IMR-90 (cell line): Measurements from ENCODE around the gene PPP1R10. TPM values are rescaled to one million over a fixed set of nuclear protein-coding genes. Genes with fewer than 3 reads are reported as not detected.

Experiments used
- ATAC-seq: fragments of 200-7000 bp; cut with Tn5 transposase; 2 replicates; pipeline ENCODE4 v1.9.1; 2020; ENCODE audit warnings: low read depth, mild to moderate bottlenecking, moderate library complexity
- BruUV-seq: library from RNA; stranded (reverse); fragments of 400-500 nt; replicated peaks from 2 replicates; lab custom pipeline; 2021; lab: Mats Ljungman, UMichigan
- CTCF ChIA-PET: fragments of 300-600 bp; formaldehyde crosslinking; extraction: SDS; loops from one replicate; lab custom pipeline; 2021; ENCODE audit warnings: antibody characterized with exemption; lab: Yijun Ruan, JAX
- POLR2A ChIA-PET: fragments of 300-600 bp; sonication (Branson Sonifier 250); formaldehyde crosslinking; loops from one replicate; lab custom pipeline; 2022; ENCODE audit warnings: antibody characterized with exemption; ENCODE audit not compliant: unreplicated experiment; lab: Charles Lee
- DNase-seq: peaks from one replicate; pipeline ENCODE4 v3.0.0; 2013
- H2AFZ ChIP-seq: replicated peaks from 2 replicates; pipeline ENCODE3; 2013; ENCODE audit warnings: low read length, mild to moderate bottlenecking; ENCODE audit not compliant: poor library complexity
- H2AK5ac ChIP-seq: 2 replicates; pipeline ENCODE4 v1.6.1; 2013; ENCODE audit warnings: low read depth, low read length, inconsistent platforms
- H2AK9ac ChIP-seq: replicated peaks from 2 replicates; pipeline ENCODE3; 2013; ENCODE audit warnings: mild to moderate bottlenecking, low read depth, low read length, moderate library complexity; ENCODE audit not compliant: poor library complexity
- H2BK120ac ChIP-seq: 2 replicates; pipeline ENCODE4 v1.6.1; 2013; ENCODE audit warnings: low read depth, low read length, inconsistent platforms
- H2BK15ac ChIP-seq: 3 replicates; pipeline ENCODE4 v1.6.1; 2013; ENCODE audit warnings: low read depth, low read length, inconsistent platforms
- H2BK20ac ChIP-seq: 2 replicates; pipeline ENCODE4 v1.6.1; 2013; ENCODE audit warnings: low read depth, mild to moderate bottlenecking, inconsistent platforms, low read length, moderate library complexity
- H2BK5ac ChIP-seq: 2 replicates; pipeline ENCODE4 v1.6.1; 2013; ENCODE audit warnings: mild to moderate bottlenecking, low read depth, low read length, inconsistent platforms; ENCODE audit not compliant: poor library complexity, severe bottlenecking
- H3K14ac ChIP-seq: replicated peaks from 2 replicates; pipeline ENCODE4 v1.6.1; 2013; ENCODE audit warnings: low read depth, low read length, inconsistent platforms
- H3K18ac ChIP-seq: 2 replicates; pipeline ENCODE4 v1.6.1; 2013; ENCODE audit warnings: low read depth, low read length, control low read depth
- H3K23ac ChIP-seq: 2 replicates; pipeline ENCODE4 v1.6.1; 2013; ENCODE audit warnings: low read depth, low read length, inconsistent platforms
- H3K27ac ChIP-seq: 2 replicates; pipeline ENCODE4 v1.5.1; 2013; ENCODE audit warnings: mild to moderate bottlenecking, control low read depth, low read length; ENCODE audit not compliant: insufficient read depth
- H3K27me3 ChIP-seq: 2 replicates; pipeline ENCODE4 v1.6.1; 2013; ENCODE audit warnings: low read length; ENCODE audit not compliant: control insufficient read depth, insufficient read depth
- H3K36me3 ChIP-seq: 2 replicates; pipeline ENCODE4 v1.6.1; 2013; ENCODE audit warnings: low read length, mixed read lengths; ENCODE audit not compliant: control insufficient read depth, insufficient read depth
- H3K4ac ChIP-seq: 2 replicates; pipeline ENCODE4 v1.6.1; 2013; ENCODE audit warnings: low read depth, low read length, inconsistent platforms
- H3K4me1 ChIP-seq: 2 replicates; pipeline ENCODE4 v1.6.1; 2013; ENCODE audit warnings: low read length, mixed read lengths; ENCODE audit not compliant: control insufficient read depth, insufficient read depth
- H3K4me2 ChIP-seq: 2 replicates; pipeline ENCODE4 v1.6.1; 2013; ENCODE audit warnings: low read depth, mild to moderate bottlenecking, control low read depth, low read length, moderate library complexity
- H3K4me3 ChIP-seq: 2 replicates; pipeline ENCODE4 v1.5.1; 2013; ENCODE audit warnings: low read depth, mild to moderate bottlenecking, control low read depth, low read length, moderate library complexity; ENCODE audit not compliant: insufficient read depth
- H3K56ac ChIP-seq: 2 replicates; pipeline ENCODE4 v1.6.1; 2013; ENCODE audit warnings: low read length, inconsistent platforms; ENCODE audit not compliant: insufficient read depth; ENCODE audit errors: extremely low read depth
- H3K79me1 ChIP-seq, 2 experiments: 2 replicates each; pipeline ENCODE4 v1.6.1; 2013; ENCODE audit warnings: low read length in 2 of 2, inconsistent platforms in 1 of 2, low read depth in 1 of 2
- H3K9ac ChIP-seq: 2 replicates; pipeline ENCODE4 v1.6.1; 2013; ENCODE audit warnings: low read depth, low read length, control low read depth
- H3K9me1 ChIP-seq: 2 replicates; pipeline ENCODE4 v1.6.1; 2013; ENCODE audit warnings: low read length, inconsistent platforms; ENCODE audit not compliant: insufficient read depth
- H3K9me3 ChIP-seq: 2 replicates; pipeline ENCODE4 v1.6.1; 2013; ENCODE audit warnings: low read length; ENCODE audit not compliant: control insufficient read depth, insufficient read depth
- H4K20me1 ChIP-seq: 2 replicates; pipeline ENCODE4 v1.6.1; 2013; ENCODE audit warnings: low read length, inconsistent platforms; ENCODE audit not compliant: insufficient read depth
- H4K5ac ChIP-seq: 2 replicates; pipeline ENCODE4 v1.6.1; 2013; ENCODE audit warnings: mild to moderate bottlenecking, low read depth, low read length, control low read depth
- H4K8ac ChIP-seq, 2 experiments: 2 replicates each; pipeline ENCODE4 v1.6.1; 2013; ENCODE audit warnings: low read depth in 2 of 2, low read length in 2 of 2, control low read depth in 1 of 2, inconsistent platforms in 1 of 2
- H4K91ac ChIP-seq: 2 replicates; pipeline ENCODE4 v1.6.1; 2013; ENCODE audit warnings: low read depth, low read length, inconsistent platforms; ENCODE audit not compliant: insufficient read depth
- NFE2L2 ChIP-seq: fragments of 150-350 bp; IDR thresholded peaks from 2 replicates; pipeline ENCODE4 v1.6.1; 2016; ENCODE audit warnings: low read depth, mild to moderate bottlenecking, low read length
- WGBS, 2 experiments: methylation state at CpG; one replicate each; pipeline versions ENCODE4 v1.1.5 to v1.1.7; 2013; ENCODE audit warnings: missing lambda C conversion rate in 2 of 2; ENCODE audit not compliant: insufficient read length in 1 of 2; ENCODE audit errors: extremely low coverage in 2 of 2; 5-methylcytosine and 5-hydroxymethylcytosine counted together
- dilution Hi-C: fragments of 300-500 bp; cut with HindIII; formaldehyde crosslinking; loops from one replicate; pipeline ENCODE4 v1.14.3; 2018; ENCODE audit warnings: low sequenced_read_pairs; ENCODE audit not compliant: unreplicated experiment
- in situ Hi-C: fragments of 300-500 bp; cut with MboI; formaldehyde crosslinking; loops from 3 replicates; pipeline ENCODE4 v1.14.3; 2019; ENCODE audit warnings: low sequenced_read_pairs, inconsistent platforms, mixed read lengths
- intact Hi-C: fragments of 100-400 bp; cut with micrococcal nuclease; formaldehyde crosslinking; loops from 2 replicates; pipeline ENCODE4 v1.10.0; 2022
- polyA plus RNA-seq, 3 experiments: library from polyadenylated mRNA; depleted of rRNA; stranded (reverse); fragments of >200 nt; gene quantifications; 2 replicates each; pipeline ENCODE4 v1.2.3, GENCODE V29; 2012; ENCODE audit warnings: low replicate concordance in 1 of 3
- total RNA-seq: library from RNA; depleted of rRNA; stranded (reverse); fragments of >200 nt; gene quantifications from 2 replicates; pipeline ENCODE4 v1.2.3, GENCODE V29; 2012

Gene PPP1R10
- total and polyA plus RNA-seq, 2 of the 4 experiments (the other 2 are of a cell fraction) = 18.8 to 21.2 TPM

DNA sequence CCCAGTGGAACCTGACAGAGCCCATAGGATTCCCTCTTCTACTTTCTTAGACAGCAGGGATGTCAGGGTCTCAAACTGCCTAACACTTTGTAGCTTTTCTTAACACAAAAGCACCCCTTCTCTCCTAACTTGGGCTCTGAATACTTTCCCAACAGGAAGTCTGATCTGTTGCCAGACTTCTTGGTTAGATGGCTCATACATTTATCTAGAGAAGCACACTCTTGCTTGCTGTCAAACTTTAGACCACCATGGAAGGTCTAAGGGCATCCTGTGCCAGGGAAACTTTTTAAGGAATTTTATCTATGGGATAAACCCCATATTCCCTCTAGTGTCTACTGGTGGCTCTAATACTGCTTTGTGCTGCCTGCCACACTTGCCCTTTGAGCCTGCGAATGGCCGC lies 26.6 kb upstream of the PPP1R10 start:
- Histone ChIP-seq H3K9me1 (no peaks in the 10 kb centered on the region), H3K9ac (no peak overlapping the region), H4K8ac (no peak overlapping the region), H2BK120ac (no peak overlapping the region), H3K23ac (no peak overlapping the region), H3K4ac (no peak overlapping the region), H4K5ac (no peak overlapping the region), H2AFZ (no peak overlapping the region), H3K4me1 (no peaks in the 10 kb centered on the region), H3K36me3 (peaks cover 37% of the 10 kb centered on the region), H2BK15ac (no peak overlapping the region), H3K27me3 (no peaks in the 10 kb centered on the region), H4K91ac (no peak overlapping the region), H2AK5ac (no peak overlapping the region), H3K4me2 (no peak overlapping the region), H3K79me1 (peaks cover 18 to 31% of the 10 kb centered on the region in 2 experiments; a peak in 3 of 4 replicates), H3K4me3 (no peak overlapping the region), H3K27ac (no peak overlapping the region), H3K14ac (no peak overlapping the region), H3K9me3 (no peaks in the 10 kb centered on the region), H2BK20ac (no peak overlapping the region), H4K20me1 (peaks cover 4% of the 10 kb centered on the region; the same call in 1 of the 2 replicates), H2BK5ac (no peak overlapping the region), H3K56ac (no peak overlapping the region), H2AK9ac (no peak overlapping the region), H3K18ac (no peak overlapping the region)
- WGBS, 2 experiments = no CpG with 5 or more reads among the region's 2 CpGs
- CTCF ChIA-PET = no interaction called here
- no peak for DNase-seq
- ATAC-seq = no peak
- POLR2A ChIA-PET = no interaction called here
- dilution Hi-C loops = no loop called here
- in situ Hi-C loops = no loop called here
- no peak for TF ChIP-seq NFE2L2
- BruUV-seq = TSS peak; percentile 13
- intact Hi-C loops = no loop called here
